NCI-H510A treated with DMSO at 0.1 percent for 48 hours (cell line): Measurements from ENCODE around the gene KLK12.

Experiments
- DNase-seq: peaks from one replicate; lab custom pipeline; 2025; lab: John Stamatoyannopoulos, UW

Gene KLK12

DNA sequence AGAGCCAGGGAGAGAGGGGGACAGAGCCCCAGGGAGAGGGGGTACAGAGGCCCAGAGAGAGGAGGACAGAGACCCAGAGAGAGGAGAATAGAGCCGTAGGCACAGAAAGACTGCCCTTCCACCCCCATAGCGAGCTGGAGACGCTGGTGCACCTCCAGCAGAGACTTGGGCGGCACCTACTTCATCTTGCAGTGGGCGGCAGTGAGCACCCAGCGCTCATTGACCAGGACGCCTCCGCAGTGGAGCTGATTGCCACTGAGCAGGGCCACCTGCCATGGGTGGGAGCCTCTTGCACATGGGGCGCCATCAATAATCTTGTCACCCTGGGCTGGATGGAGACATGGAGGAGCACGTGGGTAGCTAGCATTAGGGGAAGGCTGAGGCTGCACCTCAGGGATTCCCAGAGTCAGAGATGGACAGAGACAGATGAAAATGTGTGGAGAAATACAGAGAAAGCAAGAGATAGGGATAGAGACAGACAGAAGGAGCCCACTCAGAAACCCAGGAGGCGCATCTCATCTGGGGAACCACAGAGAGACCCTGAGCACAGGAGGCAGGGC lies 53.1 kb downstream of the KLK12 start:
- no peak for DNase-seq

DNA sequence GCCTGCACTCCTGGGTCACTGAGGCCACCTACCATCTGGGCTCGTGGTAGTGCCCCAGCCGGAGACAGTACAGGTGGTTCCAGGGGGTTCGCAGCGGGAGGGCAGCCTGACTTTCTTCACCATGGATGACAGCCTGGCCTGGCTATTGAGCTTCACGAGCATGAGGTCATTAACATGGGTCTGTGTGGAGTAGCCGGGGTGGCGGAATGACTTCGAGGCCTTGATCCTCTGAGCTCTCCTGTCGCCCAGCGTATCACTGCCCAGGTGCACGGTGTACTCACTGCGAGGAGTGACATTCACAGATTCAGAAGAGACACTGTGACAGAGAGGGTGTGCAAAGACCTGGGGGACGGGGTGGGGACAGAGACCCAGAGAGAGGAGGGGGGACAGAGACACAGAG lies 54.6 kb downstream of the KLK12 start:
- no peak for DNase-seq

DNA sequence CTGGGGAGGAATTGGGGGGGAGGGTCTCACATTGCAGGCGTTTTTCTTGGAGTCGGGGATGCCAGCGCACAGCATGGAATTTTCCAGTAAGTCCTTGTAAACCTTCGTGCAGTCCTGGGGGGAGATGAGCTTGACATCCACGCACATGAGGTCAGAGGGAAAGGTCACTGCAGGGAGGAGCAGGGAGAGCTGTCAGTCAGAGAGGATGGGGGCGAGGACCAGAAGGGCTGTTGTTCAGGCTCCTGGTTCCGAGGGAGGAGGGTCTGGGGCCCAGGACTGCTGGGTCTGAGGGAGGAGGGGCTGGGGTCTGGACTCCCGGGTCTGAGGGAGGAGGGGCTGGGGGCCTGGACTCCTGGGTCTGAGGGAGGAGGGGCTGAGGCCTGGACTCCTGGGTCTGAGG lies 55.0 kb downstream of the KLK12 start:
- no peak for DNase-seq
